Measurements from ENCODE around the gene TAX1BP3. TPM values are rescaled to one million over a fixed set of nuclear protein-coding genes. Genes with fewer than 3 reads are reported as not detected.

The TAX1BP3 gene
- total and polyA plus RNA-seq, 9 of the 15 experiments (the other 6 are each of a cell fraction or from before 2014, with no cell fraction given): 0.99 to 14.5 (median 6.2) TPM

GRCh38 chr17:3659541-3660111, 8.8 kb downstream of the TAX1BP3 start:
- H4K20me1 ChIP-seq (replicated peaks; ENCODE audit: control insufficient read depth, insufficient read depth, low read length): no peaks in the 10 kb centered on the region
- ChIA-PET CTCF (ENCODE audit: low intra/inter-chr PET ratio) (no interaction called here), POLR2A (interaction anchor here (1.1 kb wide), 1 partner anchor 23 kb away, joined by 5 read pairs; the partner anchor contains the start of genes CTNS and SHPK)
- ATAC-seq (no peak), DNase-seq (ENCODE audit: extremely low read depth in 1 of 4, low spot score in 3 of 4) (peak in 2 of 4 experiments; percentile 32 to 35), FAIRE-seq (no peak)
- no peaks in the 10 kb centered on the region for H3K9me3 ChIP-seq (replicated peaks; ENCODE audit: control insufficient read depth, insufficient read depth, low read depth, low read length)
- no peak overlapping the region for H3K27ac ChIP-seq (ENCODE audit: extremely low read depth, low read depth, low read length)
- peaks cover 0 to 42% of the 10 kb centered on the region in 2 experiments; a peak in 2 of 5 replicates for H3K4me1 ChIP-seq (replicated peaks in 1 of 2; ENCODE audit: control insufficient read depth in 2 of 2, insufficient read depth in 2 of 2, low read length in 2 of 2)
- H3K9me1 ChIP-seq (ENCODE audit: control insufficient read depth, insufficient read depth, low read length): no peaks in the 10 kb centered on the region
- in situ Hi-C loops (cut with MboI) (no loop called here), intact Hi-C loops (cut with micrococcal nuclease) (no loop called here)
- H3K9ac ChIP-seq (ENCODE audit: insufficient read depth in 1 of 2, low read depth in 2 of 2, low read length in 2 of 2): peak overlapping the region in 1 of 2 experiments; percentile 78; a peak in 2 of 4 replicates
- 74% methylated on average over 19 of the region's 22 CpGs for WGBS (ENCODE audit: insufficient coverage, low coverage, missing lambda C conversion rate)
- no peaks in the 10 kb centered on the region for H3K79me2 ChIP-seq (ENCODE audit: control insufficient read depth, insufficient read depth, low read length)
- no peak overlapping the region for H2AFZ ChIP-seq (ENCODE audit: low read depth, low read length)
- H3K4me2 ChIP-seq (ENCODE audit: insufficient read depth, low read length): no peak overlapping the region
- H3K4me3 ChIP-seq: no peak overlapping the region
- no peaks in the 10 kb centered on the region for H3K36me3 ChIP-seq (ENCODE audit: control insufficient read depth, insufficient read depth, low read length)
- no TSS peak for BruUV-seq (replicated peaks)
- no peaks in the 10 kb centered on the region for H3K27me3 ChIP-seq (ENCODE audit: control insufficient read depth in 2 of 2, insufficient read depth in 2 of 2, low read length in 2 of 2)
- no peak for TF ChIP-seq BRF2 (IDR thresholded peaks at IDR 0.05; ENCODE audit: borderline replicate concordance, insufficient read depth, insufficient read length)
- TF ChIP-seq MTF1 (CRISPR knock-in tag; IDR thresholded peaks at IDR 0.05; ENCODE audit: borderline replicate concordance): no peak
- TF ChIP-seq ZNF347 (CRISPR knock-in tag; IDR thresholded peaks at IDR 0.05; ENCODE audit: low read depth): no peak
- no peak for TF ChIP-seq CHD7 (IDR thresholded peaks at IDR 0.05; ENCODE audit: low read depth, low read length)
- TF ChIP-seq KLF6 (CRISPR knock-in tag; IDR thresholded peaks at IDR 0.05; ENCODE audit: borderline replicate concordance): no peak
- peak; percentile 50; the same call in 1 of the 2 replicates for TF ChIP-seq ESRRA (IDR thresholded peaks at IDR 0.05; ENCODE audit: borderline replicate concordance, low read depth)
- TF ChIP-seq E2F1 (CRISPR knock-in tag; IDR thresholded peaks at IDR 0.05): no peak

All from K562 (cell line).